CD4-positive, alpha-beta T cell treated with Interleukin-10 for 1 hour (primary cell): ENCODE data around the gene DAPP1.
"Not testable (repeated sequence)": the region's sequence is repeated elsewhere in the genome, so short reads cannot be mapped to it uniquely, and the experiment has no call there.

Experiments used
- DNase-seq: peaks from one replicate; pipeline ENCODE4 v3.0.0-alpha.2; 2020

Gene DAPP1

DNA sequence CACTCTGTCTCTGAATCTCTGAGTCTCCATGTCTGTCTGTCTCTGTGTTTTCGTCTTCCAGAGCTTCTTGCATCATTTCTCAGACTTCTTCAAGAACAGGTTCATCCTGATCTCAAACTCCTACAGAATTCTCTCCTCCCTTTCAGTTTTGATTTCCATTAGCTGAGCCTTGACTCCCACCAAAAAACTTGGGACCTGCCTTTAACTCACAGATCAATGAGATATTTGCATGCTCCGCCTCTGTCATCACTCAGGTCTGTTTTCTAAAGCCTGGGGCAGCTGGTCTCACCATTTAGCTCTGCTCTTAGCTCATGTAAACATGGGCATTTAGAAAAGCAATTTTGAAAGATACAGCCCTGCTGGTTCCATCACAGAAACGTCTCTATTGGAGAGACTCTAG is 8.6 kb downstream of the DAPP1 start:
- no peak for DNase-seq

DNA sequence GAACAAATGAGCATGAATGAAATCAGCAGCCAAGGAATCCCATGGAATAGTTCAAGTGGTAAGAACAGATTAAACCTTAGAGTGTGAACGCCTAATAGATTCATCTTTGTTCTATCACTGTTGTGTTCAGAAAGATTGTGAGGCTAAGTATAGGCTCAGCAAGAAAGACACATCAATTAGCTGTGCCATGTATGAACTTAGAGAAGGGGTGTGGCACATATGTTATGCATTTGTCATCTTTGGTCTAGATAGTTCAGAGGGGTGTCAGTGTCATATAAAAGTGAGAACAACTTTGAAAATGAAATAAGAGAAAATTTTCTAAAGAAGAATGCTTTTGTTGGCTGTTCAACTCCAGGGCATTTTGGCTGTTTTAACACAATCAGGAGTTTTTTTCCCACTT is 9.4 kb downstream of the DAPP1 start:
- DNase-seq: no peak

GRCh38 chr4:99827454-99827853 is 10.8 kb downstream of the DAPP1 start:
- no peak for DNase-seq

- DNase-seq: no peak
Measured at GRCh38 chr4:99827857-99828256, 11.2 kb downstream of the DAPP1 start.

DNA sequence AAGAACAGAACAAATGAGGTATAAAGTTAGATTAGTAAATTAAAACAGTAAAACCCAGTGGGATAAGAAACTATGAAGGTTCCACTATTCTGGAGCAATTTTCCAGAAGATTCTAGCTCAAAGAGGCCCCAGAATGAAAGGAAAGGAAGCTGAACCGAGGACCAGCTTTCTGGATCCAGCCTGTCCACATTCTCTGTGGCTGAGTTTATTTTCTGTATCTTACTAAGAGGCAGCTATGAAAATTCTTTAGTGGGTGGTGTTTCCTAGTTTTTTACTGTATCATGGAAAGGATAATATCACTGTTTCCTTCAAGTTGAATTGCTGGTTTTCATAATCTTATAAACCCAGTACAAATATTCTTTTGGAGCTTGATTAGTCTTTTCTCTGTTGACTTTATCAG is 11.8 kb downstream of the DAPP1 start:
- no peak for DNase-seq

DNA sequence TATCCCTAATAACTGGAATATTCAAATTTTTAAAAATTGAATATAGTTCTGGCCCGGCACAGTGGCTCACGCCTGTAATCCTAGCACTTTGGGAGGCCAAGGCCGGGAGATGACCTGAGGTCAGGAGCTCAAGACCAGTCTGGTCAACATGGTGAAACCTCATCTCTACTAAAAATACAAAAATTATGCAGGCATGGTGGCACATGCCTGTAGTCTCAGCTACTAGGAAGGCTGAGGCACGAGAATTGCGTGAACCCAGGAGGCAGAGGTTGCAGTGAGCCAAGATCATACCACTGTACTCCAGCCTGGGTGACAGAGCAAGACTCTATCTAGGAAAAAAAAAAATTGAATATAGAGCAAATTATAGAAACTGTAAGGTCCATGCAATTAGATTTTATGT is 13.4 kb downstream of the DAPP1 start:
- not testable (repeated sequence) for DNase-seq

DNA sequence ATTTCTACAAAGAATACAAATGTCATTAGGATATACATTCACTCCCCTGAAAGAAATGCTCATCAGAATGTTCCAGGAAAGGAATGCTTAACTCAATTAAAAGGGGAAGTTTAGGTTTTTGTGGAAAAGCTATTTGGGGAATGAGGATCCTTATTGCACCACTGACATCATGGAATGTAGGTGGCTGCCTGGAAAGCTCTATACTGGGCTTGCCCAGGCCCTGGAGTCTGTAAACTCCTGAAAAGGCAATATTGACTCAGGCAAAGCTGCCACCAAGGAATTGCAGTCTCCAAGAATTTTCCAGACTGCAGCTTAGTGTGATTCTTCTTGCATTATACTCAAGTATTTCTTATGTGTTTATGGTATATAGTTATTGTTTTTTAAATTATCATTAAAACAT is 15.7 kb downstream of the DAPP1 start:
- no peak for DNase-seq

DNA sequence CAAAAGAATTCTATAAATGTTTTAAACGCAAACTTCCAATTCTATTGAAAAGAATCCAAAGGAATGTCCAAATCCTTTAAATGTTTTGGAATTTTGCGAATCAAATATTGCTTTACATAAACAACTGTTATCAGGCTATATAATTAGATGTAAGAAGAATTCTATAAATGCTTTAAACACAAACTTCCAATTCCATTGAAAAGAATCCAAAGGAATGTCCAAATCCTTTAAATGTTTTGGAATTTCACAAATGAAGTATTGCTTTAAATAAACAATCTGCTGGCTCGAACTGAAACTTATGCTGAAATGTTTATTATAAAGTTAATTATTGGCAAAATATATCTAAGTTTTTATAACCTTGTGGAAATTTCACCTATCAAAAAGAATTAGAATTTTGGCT is 16.1 kb downstream of the DAPP1 start:
- DNase-seq: no peak

- DNase-seq: no peak
Measured at GRCh38 chr4:99833756-99834155, 17.1 kb downstream of the DAPP1 start.

DNA sequence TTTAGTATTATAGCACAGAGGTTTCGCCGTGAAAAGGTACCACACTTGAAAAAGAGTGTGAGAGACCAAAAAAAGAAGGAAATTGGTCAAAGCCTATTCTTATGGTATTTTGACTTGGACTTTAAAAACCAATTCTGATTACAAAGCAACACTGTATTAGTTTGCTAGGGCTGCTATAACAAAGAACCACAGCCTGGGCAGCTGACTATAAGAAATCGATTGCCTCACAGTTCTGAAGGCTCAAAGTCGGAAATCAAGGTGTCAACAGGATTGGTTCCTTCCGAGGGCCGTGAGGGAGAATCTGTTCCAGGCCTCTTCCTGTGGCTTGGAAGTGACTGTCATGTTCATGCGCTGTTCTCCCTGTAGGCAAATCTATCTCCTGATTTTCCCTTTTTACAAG is 17.9 kb downstream of the DAPP1 start:
- DNase-seq: no peak

DNA sequence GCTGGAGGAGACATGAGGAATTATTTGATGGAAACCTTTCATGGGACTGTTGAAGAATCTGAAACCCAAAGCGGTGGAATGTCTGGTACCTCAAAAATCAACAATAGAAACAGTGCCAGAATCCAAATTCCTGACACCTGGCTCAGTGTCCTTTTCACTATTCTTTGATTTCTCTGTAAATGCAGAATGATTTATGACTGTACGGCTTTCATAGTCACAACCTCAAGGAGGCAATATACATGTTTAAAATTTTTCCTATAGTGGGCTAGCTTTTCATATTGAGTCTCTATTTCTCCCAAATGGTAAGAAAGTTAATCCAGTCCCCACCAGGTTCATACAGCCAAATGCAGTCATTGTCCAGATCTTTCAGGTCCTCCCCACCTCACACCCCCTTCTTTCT is 19.3 kb downstream of the DAPP1 start:
- no peak for DNase-seq

GRCh38 chr4:99838927-99839326 is 22.3 kb downstream of the DAPP1 start:
- DNase-seq: no peak

DNA sequence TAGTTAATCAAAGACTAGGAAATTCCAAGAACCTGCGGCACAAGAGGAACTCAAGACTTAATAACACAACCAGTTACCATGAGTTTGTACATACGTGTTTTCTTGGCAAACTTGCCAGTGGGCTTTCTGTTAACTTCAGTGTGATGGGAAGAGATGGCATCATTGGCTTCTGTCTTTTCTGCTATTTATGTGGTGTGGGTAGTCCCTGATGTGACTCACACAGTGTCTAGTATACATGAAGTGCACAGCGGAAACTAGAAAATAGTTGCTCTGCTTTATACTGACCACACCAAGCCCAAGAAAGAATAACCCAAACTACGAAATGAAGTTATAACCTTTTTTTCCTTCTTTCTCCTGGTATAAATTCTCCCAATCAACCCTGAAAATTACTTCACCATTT is 24.5 kb downstream of the DAPP1 start:
- no peak for DNase-seq

DNA sequence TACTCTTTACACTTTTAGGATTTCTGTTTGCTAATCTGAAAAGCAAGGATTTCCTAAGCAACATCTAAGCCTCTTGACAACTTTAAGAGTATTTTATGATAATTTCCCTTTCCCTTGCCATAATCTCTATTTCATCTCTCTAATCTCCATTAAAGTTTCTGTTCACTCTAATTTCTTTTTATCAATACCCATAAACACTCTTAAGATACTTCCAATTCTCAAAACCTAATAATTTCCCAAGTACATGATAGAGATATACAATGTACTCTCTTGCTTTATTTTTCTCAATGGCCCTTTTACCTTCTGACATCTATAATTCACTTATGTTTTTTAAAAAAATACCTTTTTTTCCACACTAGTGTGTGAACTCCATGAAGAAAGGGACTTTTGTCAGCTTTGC is 26.8 kb downstream of the DAPP1 start:
- no peak for DNase-seq

- DNase-seq: no peak
Measured at GRCh38 chr4:99844048-99844447, 27.4 kb downstream of the DAPP1 start.

DNA sequence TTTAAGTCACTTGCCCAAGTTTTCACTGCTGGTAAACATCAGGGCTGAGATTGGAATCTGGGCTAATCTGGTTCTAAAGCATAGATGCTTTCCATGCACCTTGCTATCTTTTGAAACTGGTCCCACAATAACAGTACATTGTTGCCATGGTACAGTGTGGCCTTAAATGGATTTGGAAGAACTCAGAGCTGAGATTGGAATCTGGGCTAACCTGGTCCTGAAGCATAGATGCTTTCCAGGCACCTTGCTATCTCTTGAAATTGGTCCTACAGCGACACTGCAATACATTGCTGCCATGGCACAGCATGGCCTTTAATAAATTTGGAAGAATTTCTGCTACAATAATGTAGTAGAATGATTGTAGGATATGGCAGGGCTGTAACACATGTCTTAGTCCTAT is 28.6 kb downstream of the DAPP1 start:
- DNase-seq: no peak

GRCh38 chr4:99845708-99846469 is 29.3 kb downstream of the DAPP1 start:
- DNase-seq: peak; percentile 37

GRCh38 chr4:99846891-99847290 is 30.3 kb downstream of the DAPP1 start:
- no peak for DNase-seq

DNA sequence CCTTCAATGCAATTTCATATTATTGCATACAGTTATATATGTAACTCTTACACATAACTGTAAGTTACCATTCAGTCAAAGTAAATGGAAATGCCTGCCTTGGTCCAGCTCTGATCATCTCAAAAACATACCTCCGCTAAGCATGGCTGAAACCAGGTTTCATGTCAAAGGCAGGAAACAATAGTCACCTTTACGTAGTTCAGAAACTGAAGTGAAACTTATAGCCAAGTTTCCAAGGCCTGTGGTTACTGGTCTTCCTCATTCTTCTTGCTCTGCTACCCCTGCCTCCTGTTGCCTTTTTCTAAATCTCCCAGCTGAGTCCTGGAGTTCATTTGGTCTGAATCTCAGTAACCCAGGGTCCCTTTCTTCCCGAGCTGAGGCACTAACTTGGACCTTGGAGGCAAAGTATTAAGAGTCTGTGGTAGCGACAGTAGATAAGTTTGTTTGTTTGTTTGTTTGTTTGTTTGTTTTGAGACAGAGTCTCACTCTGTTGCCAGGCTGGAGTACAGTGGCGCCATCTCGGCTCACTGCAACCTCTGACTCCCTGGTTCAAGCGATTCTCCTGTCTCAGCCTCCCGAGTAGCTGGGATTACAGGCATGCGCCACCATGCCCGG is 30.8 kb downstream of the DAPP1 start:
- peak; percentile 39 for DNase-seq

- DNase-seq: no peak
Measured at GRCh38 chr4:99848591-99849001, 32.0 kb downstream of the DAPP1 start.

DNA sequence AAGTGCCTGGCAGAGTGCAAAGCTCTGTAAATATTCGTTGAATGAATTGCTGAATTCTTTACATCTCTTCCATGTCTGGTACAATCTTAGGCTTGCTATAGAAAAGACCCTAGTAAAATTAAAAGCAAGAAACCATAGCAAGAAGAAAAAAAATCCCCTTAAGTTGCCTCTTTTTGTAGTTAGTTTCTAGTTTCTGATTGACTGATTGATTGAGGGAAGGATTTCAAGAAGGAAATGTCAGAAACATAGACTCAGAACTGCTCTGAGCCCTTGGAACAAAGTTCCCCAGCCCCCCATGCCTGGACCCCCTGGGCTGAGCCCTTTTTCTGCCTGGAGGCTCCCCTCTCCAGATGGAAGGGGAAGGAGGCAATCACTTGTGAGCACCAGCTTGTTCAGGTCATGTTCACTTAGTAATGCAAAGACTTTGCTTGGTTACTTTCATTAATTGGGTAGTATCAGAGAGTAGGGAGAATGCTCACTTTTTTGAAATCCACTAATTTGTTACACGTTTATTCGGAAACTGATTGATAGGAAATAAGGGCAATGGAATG is 35.6 kb downstream of the DAPP1 start:
- no peak for DNase-seq

GRCh38 chr4:99853190-99853589 is 36.6 kb downstream of the DAPP1 start:
- DNase-seq: no peak

DNA sequence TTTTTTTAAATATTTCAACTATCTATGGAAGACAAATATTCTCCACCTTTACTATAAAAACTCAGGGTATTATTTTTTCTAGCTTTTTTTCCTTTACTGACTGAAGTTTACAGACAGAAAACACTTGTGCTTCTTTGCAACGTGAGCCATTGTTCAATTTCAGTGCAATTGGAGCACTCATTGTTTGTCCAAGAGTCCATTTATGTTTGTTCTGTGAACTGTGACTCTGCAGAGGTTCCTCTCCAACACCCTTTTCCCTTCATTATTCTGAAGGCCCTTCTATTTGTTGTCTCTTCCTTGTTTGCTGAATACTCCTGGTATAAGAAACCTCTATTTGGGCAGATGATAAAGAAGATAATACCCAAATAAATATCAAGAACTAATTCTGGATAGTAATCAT is 37.4 kb downstream of the DAPP1 start:
- DNase-seq: no peak

- no peak for DNase-seq
Measured at GRCh38 chr4:99855678-99856077, 39.1 kb downstream of the DAPP1 start.

- no peak for DNase-seq
Measured at GRCh38 chr4:99856166-99856565, 39.5 kb downstream of the DAPP1 start.
